ENCODE measurements around the gene ECHS1.

ECHS1 gene

DNA sequence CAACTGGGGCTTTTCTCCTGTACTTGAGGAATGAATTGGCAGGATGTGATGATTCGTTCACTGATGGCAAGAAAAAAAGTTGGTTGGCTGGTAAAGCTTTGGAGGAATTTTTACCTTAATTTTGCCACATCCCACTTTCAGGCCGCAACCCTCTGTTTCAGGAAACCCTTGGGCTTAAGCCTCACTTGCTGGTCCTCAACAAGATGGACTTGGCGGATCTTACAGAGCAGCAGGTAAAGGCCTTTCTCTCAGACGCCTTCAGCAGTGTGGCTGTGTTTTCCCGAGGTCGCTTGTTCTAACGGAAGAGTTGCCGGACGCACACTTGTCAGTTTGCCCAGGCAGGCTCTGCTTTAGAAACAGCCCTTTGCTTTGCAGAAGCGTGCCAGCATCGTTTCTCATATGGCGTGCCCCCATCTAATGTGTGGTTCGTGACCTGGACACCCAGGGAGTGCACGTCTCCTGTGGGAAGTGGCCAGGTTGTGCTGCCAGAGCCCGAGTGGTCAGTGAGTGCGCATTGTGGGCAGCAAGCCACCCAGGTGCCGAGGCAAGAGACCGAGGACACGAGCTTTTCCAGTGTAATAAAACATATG lies 23.0 kb upstream of the ECHS1 start:
- POLR2A ChIA-PET, result no interaction called here
- no peak for DNase-seq (ENCODE audit: extremely low spot score)
- TF ChIP-seq HDGF (IDR thresholded peaks at IDR 0.05; ENCODE audit: borderline replicate concordance) (no peak), ZNF384 (IDR thresholded peaks at IDR 0.05) (no peak), FOXM1 (IDR thresholded peaks at IDR 0.05; ENCODE audit: borderline replicate concordance) (no peak), TARDBP (IDR thresholded peaks at IDR 0.05) (no peak), BHLHE40 (IDR thresholded peaks at IDR 0.05; ENCODE audit: borderline replicate concordance) (no peak), SP1 (IDR thresholded peaks at IDR 0.05) (no peak)
- TF ChIP-seq, protein P1, sequence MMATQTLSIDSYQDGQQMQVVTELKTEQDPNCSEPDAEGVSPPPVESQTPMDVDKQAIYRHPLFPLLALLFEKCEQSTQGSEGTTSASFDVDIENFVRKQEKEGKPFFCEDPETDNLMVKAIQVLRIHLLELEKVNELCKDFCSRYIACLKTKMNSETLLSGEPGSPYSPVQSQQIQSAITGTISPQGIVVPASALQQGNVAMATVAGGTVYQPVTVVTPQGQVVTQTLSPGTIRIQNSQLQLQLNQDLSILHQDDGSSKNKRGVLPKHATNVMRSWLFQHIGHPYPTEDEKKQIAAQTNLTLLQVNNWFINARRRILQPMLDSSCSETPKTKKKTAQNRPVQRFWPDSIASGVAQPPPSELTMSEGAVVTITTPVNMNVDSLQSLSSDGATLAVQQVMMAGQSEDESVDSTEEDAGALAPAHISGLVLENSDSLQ (IDR thresholded peaks at IDR 0.05), result no peak
- CTCF ChIA-PET, result no interaction called here

GRCh38 chr10:133394801-133395221 lies 21.7 kb upstream of the ECHS1 start:
- POLR2A ChIA-PET, result interaction anchor here (0.7 to 1.8 kb wide), 3 partner anchors 15 to 66 kb away, joined by 3 to 8 read pairs (median 3); partner anchors contain the start of gene PAOX
- peak; percentile 11 for DNase-seq (ENCODE audit: extremely low spot score)
- TF ChIP-seq TARDBP (IDR thresholded peaks at IDR 0.05) (no peak), FOXM1 (IDR thresholded peaks at IDR 0.05; ENCODE audit: borderline replicate concordance) (no peak), NFRKB (IDR thresholded peaks at IDR 0.05) (no peak), BHLHE40 (IDR thresholded peaks at IDR 0.05; ENCODE audit: borderline replicate concordance) (no peak), HDGF (IDR thresholded peaks at IDR 0.05; ENCODE audit: borderline replicate concordance) (no peak), FOXA1 (IDR thresholded peaks at IDR 0.05) (no peak), ELF4 (IDR thresholded peaks at IDR 0.05) (no peak), ZNF384 (IDR thresholded peaks at IDR 0.05) (no peak), LEF1 (IDR thresholded peaks at IDR 0.05; ENCODE audit: borderline replicate concordance) (no peak), ARNT (IDR thresholded peaks at IDR 0.05) (no peak), CTBP1 (IDR thresholded peaks at IDR 0.05; ENCODE audit: borderline replicate concordance) (no peak), FOXK2 (IDR thresholded peaks at IDR 0.05) (no peak), SUZ12 (IDR thresholded peaks at IDR 0.05) (no peak), SP1 (IDR thresholded peaks at IDR 0.05) (no peak)
- TF ChIP-seq, protein P1 (IDR thresholded peaks at IDR 0.05), result no peak
- CTCF ChIA-PET, result no interaction called here

- POLR2A ChIA-PET, result interaction anchor here (0.7 to 1.8 kb wide), 4 partner anchors 10 to 65 kb away, joined by 3 to 8 read pairs (median 4); partner anchors contain the start of gene PAOX
- TF ChIP-seq LEF1 (IDR thresholded peaks at IDR 0.05; ENCODE audit: borderline replicate concordance) (no peak; the same call in 1 of the 2 replicates), ELF4 (IDR thresholded peaks at IDR 0.05) (peak; percentile 54; the same call in 1 of the 2 replicates), ARNT (IDR thresholded peaks at IDR 0.05) (no peak), FOXM1 (IDR thresholded peaks at IDR 0.05; ENCODE audit: borderline replicate concordance) (no peak), L3MBTL2 (conservative IDR thresholded peaks at IDR 0.05) (peak; percentile 46; the same call in 1 of the 2 replicates), HDGF (IDR thresholded peaks at IDR 0.05; ENCODE audit: borderline replicate concordance) (peak; percentile 52; the same call in 1 of the 2 replicates), CTBP1 (IDR thresholded peaks at IDR 0.05; ENCODE audit: borderline replicate concordance) (peak; percentile 49; the same call in 1 of the 2 replicates)
- CTCF ChIA-PET, result no interaction called here
- peak; percentile 100 for DNase-seq (ENCODE audit: extremely low spot score)
These were observed 21.0 kb upstream of the ECHS1 start, which contains the start of gene MTG1 for GRCh38 chr10:133394064-133394663. TSS of gene MTG1 (plus strand) at chr10:133394157. CDS start at chr10:133394221, 64 bp downstream.

DNA sequence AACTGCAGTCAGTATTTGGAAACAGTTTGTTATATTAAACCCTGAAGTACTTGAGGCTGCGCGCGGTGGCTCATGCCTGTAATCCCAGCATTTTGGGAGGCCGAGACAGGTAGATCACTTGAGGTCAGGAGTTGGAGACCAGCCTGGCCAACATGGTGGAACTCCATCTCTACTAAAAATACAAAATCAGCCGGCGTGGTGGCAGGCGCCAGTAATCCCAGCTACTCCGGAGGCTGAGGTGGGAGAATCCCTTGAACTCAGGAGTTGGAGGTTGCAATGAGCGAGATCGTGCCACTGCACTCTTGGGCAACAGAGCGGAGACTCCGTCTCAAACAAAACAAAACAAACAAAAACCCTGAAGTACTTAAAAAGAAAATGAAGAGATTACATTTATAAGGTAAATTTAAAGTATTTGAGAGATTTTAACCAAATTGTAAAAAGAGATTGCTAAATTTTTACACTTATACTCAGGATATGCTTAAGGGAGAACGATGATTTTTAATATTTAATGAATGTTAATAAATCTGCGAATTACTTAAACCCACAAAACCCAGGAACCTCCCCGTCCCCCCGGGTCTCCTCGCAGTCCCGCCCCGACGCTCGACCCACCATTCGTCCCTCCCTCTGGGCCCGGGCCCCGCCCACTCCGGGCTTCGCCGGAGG lies 20.4 kb upstream of the ECHS1 start:
- POLR2A ChIA-PET, result interaction anchor here (1.0 to 1.8 kb wide), 3 partner anchors 9 to 64 kb away, joined by 3 to 8 read pairs (median 4); partner anchors contain the start of gene PAOX

GRCh38 chr10:133391761-133392518 lies 18.8 kb upstream of the ECHS1 start:
- TF ChIP-seq ARNT (IDR thresholded peaks at IDR 0.05) (no peak), ZNF384 (IDR thresholded peaks at IDR 0.05) (no peak), L3MBTL2 (conservative IDR thresholded peaks at IDR 0.05) (no peak), CTBP1 (IDR thresholded peaks at IDR 0.05; ENCODE audit: borderline replicate concordance) (no peak), FOXA1 (IDR thresholded peaks at IDR 0.05) (no peak), TARDBP (IDR thresholded peaks at IDR 0.05) (no peak), FOXK2 (IDR thresholded peaks at IDR 0.05) (no peak), BHLHE40 (IDR thresholded peaks at IDR 0.05; ENCODE audit: borderline replicate concordance) (no peak)
- TF ChIP-seq, protein P1 (IDR thresholded peaks at IDR 0.05), result no peak
- DNase-seq (ENCODE audit: extremely low spot score), result no peak
- CTCF ChIA-PET, result no interaction called here
- POLR2A ChIA-PET, result interaction anchor here (0.7 kb wide), 1 partner anchor 13 kb away, joined by 3 read pairs; the partner anchor contains the start of gene PAOX

More for the DNA sequence above, 20.4 kb upstream of the ECHS1 start:
- no peak for DNase-seq (ENCODE audit: extremely low spot score)
- CTCF ChIA-PET, result no interaction called here
- TF ChIP-seq NFRKB (IDR thresholded peaks at IDR 0.05), result no peak
- no peak for TF ChIP-seq SP1 (IDR thresholded peaks at IDR 0.05)
- TF ChIP-seq LEF1 (IDR thresholded peaks at IDR 0.05; ENCODE audit: borderline replicate concordance), result no peak

Data from HEK293T (cell line).